Left forelimb (tissue), 1 donor: ENCODE measurements around the gene RAD51AP1.

Experiments
- DNase-seq: peaks from one replicate; pipeline ENCODE4 v3.0.0-alpha.2; 2018; ENCODE audit warnings: low spot score

RAD51AP1 gene

DNA sequence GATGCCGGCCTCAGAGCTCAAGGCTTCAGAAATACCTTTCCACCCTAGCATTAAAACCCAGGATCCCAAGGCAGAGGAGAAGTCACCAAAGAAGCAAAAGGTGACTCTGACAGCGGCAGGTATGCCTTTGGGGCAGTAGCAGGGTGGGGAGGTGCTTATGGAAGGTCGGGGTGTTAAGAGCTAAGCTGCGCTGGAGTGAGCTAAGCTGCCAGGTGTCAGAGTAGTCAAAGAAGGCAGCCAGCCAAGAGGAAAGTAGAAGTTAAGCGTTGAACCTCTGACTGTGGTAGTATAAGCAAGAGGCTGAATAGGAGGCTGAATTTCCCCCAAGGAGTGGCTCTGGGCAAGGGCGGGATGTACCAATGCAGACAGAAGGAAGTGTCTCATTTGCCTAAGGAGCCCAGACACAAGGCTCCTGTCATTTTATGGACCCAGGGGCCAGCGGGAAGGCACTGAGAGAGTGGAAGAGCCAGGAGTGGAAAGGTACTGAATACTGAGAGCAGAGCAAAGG, 52.5 kb downstream of the RAD51AP1 start:
- no peak for DNase-seq

DNA sequence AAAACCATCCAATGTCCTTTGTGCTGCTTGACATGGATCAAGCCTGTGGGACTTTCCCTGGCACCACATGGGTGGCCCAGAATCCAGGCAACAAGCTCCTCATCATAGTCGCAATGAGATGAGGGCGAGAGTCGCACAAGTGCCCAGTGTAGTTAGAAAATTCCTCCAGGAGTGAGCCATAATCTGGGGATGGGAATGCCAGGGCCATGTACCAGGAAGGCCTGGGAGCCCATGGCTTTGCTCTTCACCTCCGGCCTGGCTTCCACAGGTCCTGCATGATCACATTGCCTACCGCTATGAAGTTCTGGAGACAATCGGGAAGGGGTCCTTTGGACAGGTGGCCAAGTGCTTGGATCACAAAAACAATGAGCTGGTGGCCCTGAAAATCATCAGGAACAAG, 57.2 kb downstream of the RAD51AP1 start:
- DNase-seq: no peak

DNA sequence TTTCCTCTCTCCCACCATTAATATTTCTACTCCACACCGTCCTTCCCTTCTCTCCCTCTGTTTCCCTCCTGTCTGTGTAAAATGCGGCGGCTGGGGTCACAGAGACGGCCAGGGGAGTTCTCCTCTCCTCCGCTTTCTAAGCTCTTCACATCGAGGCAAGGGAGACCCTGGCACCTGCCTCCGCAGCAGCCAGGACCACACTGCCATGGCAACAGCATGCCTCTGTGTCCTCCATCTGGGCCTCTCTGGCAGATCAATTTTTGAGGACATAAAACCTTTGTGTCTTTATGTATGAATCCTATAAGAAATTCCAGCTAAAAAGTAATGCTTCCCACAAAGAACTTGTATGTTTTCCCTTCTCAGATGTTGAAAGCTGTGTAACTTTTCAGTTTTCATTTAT, 64.7 kb downstream of the RAD51AP1 start:
- no peak for DNase-seq

DNA sequence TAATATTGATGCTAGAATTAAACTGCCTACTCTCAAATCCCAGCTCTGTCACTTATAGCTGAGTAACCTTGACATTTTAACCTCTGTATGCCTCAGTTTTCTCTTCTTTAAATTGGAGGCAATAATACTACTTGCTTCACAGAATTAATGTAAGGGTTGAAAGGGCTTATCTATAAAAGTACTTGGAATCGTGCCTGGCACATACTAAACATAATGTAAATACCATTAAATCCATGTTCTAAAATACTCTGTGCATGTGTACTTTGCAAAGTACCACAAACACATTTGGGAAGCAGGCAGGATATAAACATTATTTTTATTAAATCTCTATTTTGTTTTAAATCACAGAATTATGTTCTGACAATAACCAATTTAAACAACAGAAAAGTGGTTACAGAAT, 65.3 kb downstream of the RAD51AP1 start:
- DNase-seq: no peak

DNA sequence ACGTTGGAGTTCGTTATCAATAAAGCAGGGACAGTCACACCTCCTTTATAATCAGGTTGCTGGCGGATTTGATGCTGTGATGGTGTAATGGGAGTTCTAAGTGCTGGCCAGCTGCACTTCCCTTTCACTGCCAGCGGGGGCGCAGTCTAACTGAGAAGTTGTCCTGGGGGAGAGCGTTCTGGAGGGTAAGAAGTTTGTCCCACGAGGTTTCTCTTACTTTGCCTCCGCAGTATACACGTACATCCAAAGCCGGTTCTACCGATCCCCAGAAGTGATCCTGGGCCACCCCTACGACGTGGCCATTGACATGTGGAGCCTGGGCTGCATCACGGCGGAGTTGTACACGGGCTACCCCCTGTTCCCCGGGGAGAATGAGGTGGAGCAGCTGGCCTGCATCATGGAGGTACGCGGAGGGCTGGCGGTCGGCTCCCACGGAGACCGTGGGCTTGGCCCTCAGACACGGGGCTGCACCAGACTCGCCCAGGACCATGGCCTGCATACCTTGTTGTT, 66.0 kb downstream of the RAD51AP1 start:
- DNase-seq: peak; percentile 68

DNA sequence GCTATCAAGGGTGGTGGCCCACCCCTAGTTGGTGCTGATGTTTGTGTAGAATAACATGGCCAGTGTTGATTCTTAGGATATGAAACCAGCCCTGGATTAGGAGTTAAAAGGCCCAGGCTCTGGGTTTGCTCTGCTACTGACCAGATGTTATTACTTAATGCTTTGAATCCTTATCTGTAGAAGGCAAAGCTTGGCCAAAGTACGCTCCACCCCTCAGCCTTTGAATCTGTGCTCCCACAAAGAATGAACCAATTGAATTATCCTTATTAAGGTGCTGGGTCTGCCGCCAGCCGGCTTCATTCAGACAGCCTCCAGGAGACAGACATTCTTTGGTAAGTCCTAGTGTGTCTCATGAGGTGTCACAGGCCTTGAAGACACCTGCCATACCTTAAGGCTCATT, 68.4 kb downstream of the RAD51AP1 start:
- no peak for DNase-seq

DNA sequence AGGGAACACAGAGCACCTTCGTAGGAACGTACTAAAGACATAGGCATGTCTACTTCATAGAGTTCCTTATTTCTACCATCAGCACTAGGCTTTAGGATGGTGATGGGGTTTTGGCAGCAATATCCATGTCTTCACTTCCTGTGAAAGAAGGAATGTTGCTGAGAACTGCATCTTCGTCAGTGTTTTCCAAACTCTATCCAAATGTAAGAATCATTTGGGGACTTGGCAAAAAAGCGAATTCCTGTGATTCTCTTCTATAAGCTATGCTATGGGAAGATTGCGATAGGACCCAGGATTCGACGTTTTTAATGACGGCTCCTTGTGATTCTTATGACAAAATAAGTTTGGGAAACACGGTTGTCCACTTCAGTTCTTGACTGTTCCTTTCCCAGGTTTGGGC, 70.4 kb downstream of the RAD51AP1 start:
- DNase-seq: no peak
